Stimulated activated CD4-positive, alpha-beta T cell treated with anti-CD3 and anti-CD28 coated beads, Interleukin-12 subunit alpha, Interleukin-12 subunit beta, amount 100 ng/mL, for 24 hours (primary cell): Measurements from ENCODE around the gene SHISAL1.

ENCODE experiments used
- DNase-seq, 2 experiments: peaks; one replicate each; pipeline ENCODE4 v3.0.0-alpha.2; 2020; ENCODE audit warnings: low read depth in 2 of 2

The SHISAL1 gene

GRCh38 chr22:44312766-44313165 is at the start of gene SHISAL1:
Gene SHISAL1 (minus strand): TSS chr22:44312951. CDS start chr22:44300945, 12,006 bp downstream.
- no peak for DNase-seq

- no peak for DNase-seq
Observed at GRCh38 chr22:44361391-44362126, 48.8 kb upstream of the SHISAL1 start.

GRCh38 chr22:44360668-44361381 is 48.1 kb upstream of the SHISAL1 start:
- no peak for DNase-seq

- no peak for DNase-seq
Observed at GRCh38 chr22:44360306-44360667, 47.5 kb upstream of the SHISAL1 start.

DNA sequence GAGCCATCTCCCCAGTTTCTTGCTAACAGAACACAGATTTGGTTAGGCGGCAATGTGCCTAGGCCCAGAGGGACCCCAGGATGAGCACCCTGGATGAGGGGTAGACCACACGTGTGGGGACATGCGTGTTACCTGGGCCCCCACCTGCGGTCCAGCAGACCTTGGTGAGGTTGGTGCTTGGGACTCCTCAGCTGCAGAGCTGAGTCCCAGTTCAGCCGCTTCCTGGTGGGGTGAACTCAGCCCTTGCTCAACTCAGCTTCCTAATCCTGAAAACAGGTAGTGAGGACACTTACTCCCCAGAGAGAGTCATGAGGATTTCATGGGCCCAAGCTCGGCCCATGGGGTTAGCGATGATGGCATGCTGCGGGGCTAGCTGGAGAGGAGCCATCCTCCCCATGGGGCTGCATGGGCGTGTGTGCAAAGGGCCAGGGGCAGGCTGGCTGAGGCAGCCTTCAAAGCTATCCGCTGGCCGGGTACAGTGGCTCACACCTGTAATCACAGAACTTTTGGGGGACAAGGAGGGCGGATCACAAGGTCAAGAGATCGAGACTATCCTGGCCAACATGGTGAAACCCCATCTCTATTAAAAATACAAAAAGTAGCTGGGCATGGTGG is 46.9 kb upstream of the SHISAL1 start:
- no peak for DNase-seq

GRCh38 chr22:44358709-44359440 is 46.1 kb upstream of the SHISAL1 start:
- DNase-seq: no peak

GRCh38 chr22:44357966-44358465 is 45.3 kb upstream of the SHISAL1 start:
- no peak for DNase-seq

DNA sequence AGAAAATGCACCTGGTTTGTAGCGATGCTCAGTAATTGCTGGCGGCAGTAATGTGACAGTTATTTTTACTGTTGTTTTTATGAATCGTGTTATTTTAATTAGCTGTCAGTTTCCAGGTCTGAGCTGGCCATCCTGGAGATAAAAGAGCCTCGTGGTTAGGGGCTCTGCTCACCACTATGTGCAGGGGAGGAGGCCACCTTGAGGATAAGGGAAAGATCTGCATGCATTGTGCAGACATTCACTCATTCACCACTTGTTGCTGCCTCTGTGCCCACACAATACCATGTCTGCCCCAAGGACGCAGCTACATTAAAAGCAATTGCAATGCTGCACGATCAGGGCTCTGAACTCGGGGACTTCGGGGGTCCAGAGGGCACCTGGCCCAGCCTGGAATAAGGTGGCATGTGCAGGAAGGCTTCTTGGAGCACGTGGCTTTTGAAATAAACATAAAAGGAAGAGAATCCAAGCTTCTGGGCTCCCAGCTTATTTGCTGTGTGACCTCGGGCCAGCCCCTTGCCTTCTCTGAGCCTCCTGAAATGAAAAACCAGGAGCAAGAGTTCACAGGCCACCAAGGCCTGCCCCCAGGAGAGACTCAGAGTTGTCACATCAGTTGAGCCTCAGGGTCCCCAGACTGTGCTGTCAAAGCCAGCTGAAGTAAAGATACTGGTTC is 44.7 kb upstream of the SHISAL1 start:
- no peak for DNase-seq

- no peak for DNase-seq
Observed at GRCh38 chr22:44355716-44356070, 42.9 kb upstream of the SHISAL1 start.

- DNase-seq: no peak
Observed at GRCh38 chr22:44354288-44354687, 41.5 kb upstream of the SHISAL1 start.

GRCh38 chr22:44353041-44353440 is 40.3 kb upstream of the SHISAL1 start:
- no peak for DNase-seq

GRCh38 chr22:44352378-44353035 is 39.8 kb upstream of the SHISAL1 start:
- no peak for DNase-seq

DNA sequence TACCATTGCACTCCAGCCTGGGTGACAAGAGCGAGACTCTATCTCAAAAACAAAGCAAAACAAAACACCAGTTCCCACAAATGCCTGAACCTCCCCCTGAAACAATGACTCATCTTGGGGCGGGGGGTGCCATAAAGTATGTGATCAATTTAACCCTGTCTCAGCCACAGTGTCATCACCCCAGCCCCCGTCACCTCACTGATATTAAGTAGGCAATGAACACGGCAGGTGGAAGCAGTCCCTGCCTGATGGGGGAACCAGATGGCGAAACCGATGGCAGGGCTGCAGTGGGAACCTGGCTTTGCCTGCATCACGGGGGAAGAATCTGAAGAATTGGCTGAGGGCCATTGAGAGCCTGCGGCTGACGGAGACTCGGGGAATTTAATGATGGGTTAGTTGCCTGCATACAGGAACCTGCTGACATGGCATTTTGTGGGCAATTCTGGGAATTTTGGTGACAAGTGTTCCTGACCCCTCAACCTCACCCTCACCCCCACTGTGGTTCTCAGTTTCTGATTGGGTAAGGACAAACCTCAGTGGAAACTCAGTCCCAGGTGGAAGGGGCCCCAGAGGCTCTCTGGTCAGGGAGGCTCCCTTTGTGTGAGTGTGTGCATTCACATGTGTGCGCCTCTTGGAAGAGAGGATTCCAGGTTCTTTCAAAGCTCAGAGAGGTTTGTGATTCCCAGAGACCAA is 39.1 kb upstream of the SHISAL1 start:
- DNase-seq: peak in 1 of 2 experiments; percentile 26

GRCh38 chr22:44351037-44351436 is 38.3 kb upstream of the SHISAL1 start:
- DNase-seq: no peak

DNA sequence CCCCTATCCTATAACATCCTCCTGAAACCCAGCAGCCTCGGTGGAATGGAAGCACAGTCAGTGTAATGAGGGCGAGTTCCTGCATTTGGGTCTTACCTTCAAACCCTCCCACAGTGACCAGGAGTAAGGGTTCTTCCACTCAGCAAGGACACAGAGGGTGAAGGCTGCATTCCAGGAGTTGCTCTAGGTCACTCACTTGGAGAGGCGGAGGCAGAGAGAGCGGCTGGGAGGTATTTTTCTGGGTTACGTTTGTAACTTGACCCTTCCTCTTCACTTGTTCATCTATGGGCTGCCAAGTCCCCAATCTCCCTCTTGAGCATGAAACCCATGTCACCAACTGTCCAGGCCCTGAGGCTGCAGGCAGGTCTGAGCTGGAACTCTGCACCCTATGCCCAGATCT is 36.8 kb upstream of the SHISAL1 start:
- DNase-seq: no peak

DNA sequence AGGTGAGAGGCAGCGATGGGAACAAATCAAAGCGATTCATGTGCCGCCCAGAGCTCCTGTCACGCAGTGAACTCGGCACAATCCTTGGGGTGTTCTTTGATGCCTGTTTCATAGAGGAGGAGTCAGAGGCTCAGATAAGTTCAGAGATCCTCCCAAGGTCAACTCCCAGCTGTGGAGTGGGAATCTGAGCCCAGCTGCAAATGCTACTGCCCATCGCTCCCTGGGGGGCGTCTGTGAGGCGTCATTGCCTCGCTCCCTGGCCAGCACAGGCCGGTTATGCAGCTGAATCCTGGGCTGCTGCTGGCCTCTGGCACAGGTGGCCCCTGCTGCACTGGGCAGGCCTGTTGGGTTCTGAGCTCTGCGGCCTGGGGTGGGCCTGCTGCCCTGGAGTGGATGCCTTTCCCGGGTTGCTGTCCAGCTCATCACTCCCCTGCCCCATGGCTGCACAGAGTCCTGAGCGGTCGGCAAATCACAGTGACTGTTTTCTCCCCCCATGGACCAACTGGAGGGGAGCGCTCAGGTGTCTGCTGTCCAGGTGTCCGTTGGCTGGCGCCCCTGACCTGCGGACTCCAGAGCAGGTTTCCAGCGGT is 36.3 kb upstream of the SHISAL1 start:
- DNase-seq: no peak

DNA sequence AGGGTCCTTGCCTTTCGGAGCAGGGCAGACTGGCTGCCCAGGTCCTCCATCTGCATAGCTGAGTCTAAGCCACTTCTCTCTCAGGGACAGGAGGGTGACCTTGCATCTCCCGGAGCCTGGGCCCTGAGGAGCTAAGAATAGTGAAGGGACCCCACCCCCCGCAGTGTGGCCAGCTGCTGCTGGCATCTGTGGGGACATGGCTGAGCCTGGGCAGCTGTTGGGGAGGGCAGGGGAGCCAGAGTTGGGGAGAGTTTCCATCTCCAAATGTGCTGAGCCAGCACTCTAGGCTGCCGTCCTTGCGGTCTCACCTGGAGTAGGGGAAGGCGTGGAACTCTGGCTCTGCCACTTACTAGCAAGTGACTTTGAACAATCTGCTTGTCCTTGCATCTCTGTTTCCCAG is 34.8 kb upstream of the SHISAL1 start:
- DNase-seq: no peak

DNA sequence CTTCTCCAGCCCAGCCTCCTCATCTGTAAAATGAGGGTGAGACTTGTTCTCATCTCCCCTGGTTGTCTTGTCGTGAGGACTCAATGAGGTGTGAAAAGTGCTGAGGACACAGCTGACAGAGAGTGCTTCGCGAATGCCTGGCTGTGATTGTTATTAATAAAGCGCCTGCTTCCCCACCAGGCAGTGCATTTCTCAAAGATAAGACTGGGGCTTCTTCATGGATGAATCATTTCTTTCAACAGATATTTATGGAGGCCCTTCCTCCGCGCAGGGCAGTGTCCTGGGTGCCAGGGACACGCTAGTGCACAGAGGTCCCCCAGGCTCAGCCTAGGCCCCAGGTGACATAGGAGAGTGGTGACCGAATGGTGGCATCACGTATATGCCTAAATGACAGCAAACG is 34.3 kb upstream of the SHISAL1 start:
- DNase-seq: no peak

GRCh38 chr22:44345872-44346271 is 33.1 kb upstream of the SHISAL1 start:
- DNase-seq: no peak

GRCh38 chr22:44344407-44344806 is 31.7 kb upstream of the SHISAL1 start:
- DNase-seq: no peak
